Heart left ventricle (tissue), 16 donors: ENCODE results near the gene ABHD17C. TPM values are rescaled to one million over a fixed set of nuclear protein-coding genes. Genes with fewer than 3 reads are reported as not detected.

Source experiments
- ATAC-seq, 4 donors: fragments of 200-7000 bp; cut with Tn5 transposase; one replicate each; pipeline ENCODE4 v1.9.1; 2020 to 2022; ENCODE audit warnings: moderate library complexity in 4 of 4, mild to moderate bottlenecking in 3 of 4, moderate number of reproducible peaks in 1 of 4
- DNase-seq, 5 donors: peaks; one replicate each; pipeline ENCODE4 v3.0.0-alpha.2; 2020
- H3K27ac ChIP-seq, 12 donors: fragments of 200-600 bp; sonication (generic) in 4 of 12; one replicate each; pipeline versions ENCODE4 v1.5.0 to v1.8.0; 2016 to 2022; ENCODE audit warnings: mild to moderate bottlenecking in 2 of 12
- H3K27me3 ChIP-seq, 9 donors: fragments of 200-600 bp; sonication (generic) in 2 of 9; one replicate each; pipeline versions ENCODE4 v1.5.1 to v1.8.0; 2016 to 2022; ENCODE audit warnings: mild to moderate bottlenecking in 3 of 9
- H3K36me3 ChIP-seq, 9 donors: fragments of 200-600 bp; sonication (generic) in 2 of 9; one replicate each; pipeline versions ENCODE4 v1.5.0 to v1.8.0; 2018 to 2022; ENCODE audit warnings: mild to moderate bottlenecking in 2 of 9
- H3K4me1 ChIP-seq, 12 donors: fragments of 200-600 bp; sonication (generic) in 4 of 12; one replicate each; pipeline versions ENCODE4 v1.5.0 to v1.8.0; 2016 to 2022; ENCODE audit warnings: mild to moderate bottlenecking in 3 of 12
- H3K4me3 ChIP-seq, 12 donors: fragments of 200-600 bp; sonication (generic) in 4 of 12; one replicate each; pipeline versions ENCODE4 v1.5.0 to v1.8.0; 2017 to 2022; ENCODE audit warnings: mild to moderate bottlenecking in 9 of 12, moderate library complexity in 4 of 12
- H3K9me3 ChIP-seq, 12 donors: fragments of 200-600 bp; sonication (generic) in 4 of 12; one replicate each; pipeline versions ENCODE4 v1.5.0 to v1.8.0; 2016 to 2022; ENCODE audit warnings: mild to moderate bottlenecking in 1 of 12
- POLR2A ChIP-seq, 2 donors: fragments of 450-650 bp; IDR thresholded peaks; one replicate each; pipeline ENCODE4 v1.6.1; 2017; ENCODE audit warnings: antibody characterized with exemption in 2 of 2, mild to moderate bottlenecking in 2 of 2, moderate library complexity in 2 of 2
- WGBS, 4 donors: extraction: QIAGEN DNeasy Blood & Tissue Kit in 2 of 4; methylation state at CpG; one replicate each; pipeline versions ENCODE4 v1.1.5 to v1.1.7; 2013 to 2018; 5-methylcytosine and 5-hydroxymethylcytosine counted together
- intact Hi-C, 10 donors: fragments of 100-400 bp; cut with DNase I; formaldehyde crosslinking; loops; one replicate each; pipeline versions ENCODE4 v1.11.1 to v1.14.2; 2022
- polyA plus RNA-seq, 2 donors: library from polyadenylated mRNA; stranded (reverse); fragments of 200-250 nt; gene quantifications; one replicate each; pipeline ENCODE4 v1.2.3, GENCODE V29; 2013
- total RNA-seq, 9 donors: library from RNA; depleted of rRNA in 2 of 9; stranded (reverse); fragments of >200 nt in 2 of 9; fragmentation: NEBNext Ultra II Directional in 3 of 9; extraction: Animal tissue kit (Norgen Biotek cat#: 25700) in 3 of 9; gene quantifications; one replicate each; pipeline versions ENCODE4 v1.1.0 to v1.2.4, GENCODE V29; 2016 to 2023
- TF ChIP-seq, protein P1 (sequence below), 12 donors: fragments of 200-600 bp; sonication (generic) in 4 of 12; IDR thresholded peaks; one replicate each; pipeline versions ENCODE4 v1.5.0 to v1.8.0; 2018 to 2022; ENCODE audit warnings: antibody characterized with exemption in 12 of 12, mild to moderate bottlenecking in 5 of 12
- donor health status: ischemic (EF 13 %, LVEDD 7.1; RV severe dilation, severe dysfunction).
- donor health status: healthy with polysubstance abuse.
- donor health status: DM: no; HTN: yes; CAD: no.
- donor health status: DM: no; HTN: no; CAD: no.
- donor health status: ischemic (EF 25% LVEDD 6.9; RV normal size, moderate dysfunction).
- donor health status: ischemic (EF 25% LVEDD 5.7; RV mildly dilated, moderate dysfunction).
- donor health status: healthy.
- donor health status: DM: yes; HTN: yes; CAD: no.
- donor health status: ischemic (EF 35%, LVEDD 5.7; RV mildly dilated, moderate dysfunction).
- donor health status: nonischemic (EF 11% LVEDD 7.7; RV severe dilation, severe dysfunction).
- donor health status: DM: yes; HTN: yes; CAD: no.
- donor health status: PGD.
- donor health status: ischemic (EF 29% LVEDD 5.4; RV normal size, mild dysfunction).
- donor health status: nonischemic (EF 23%, LVEDD 6.1; RV moderate dilation, normal function).

ABHD17C gene
- total and polyA plus RNA-seq, 11 donors: 2.8 to 10.2 (median 5.6) TPM

DNA sequence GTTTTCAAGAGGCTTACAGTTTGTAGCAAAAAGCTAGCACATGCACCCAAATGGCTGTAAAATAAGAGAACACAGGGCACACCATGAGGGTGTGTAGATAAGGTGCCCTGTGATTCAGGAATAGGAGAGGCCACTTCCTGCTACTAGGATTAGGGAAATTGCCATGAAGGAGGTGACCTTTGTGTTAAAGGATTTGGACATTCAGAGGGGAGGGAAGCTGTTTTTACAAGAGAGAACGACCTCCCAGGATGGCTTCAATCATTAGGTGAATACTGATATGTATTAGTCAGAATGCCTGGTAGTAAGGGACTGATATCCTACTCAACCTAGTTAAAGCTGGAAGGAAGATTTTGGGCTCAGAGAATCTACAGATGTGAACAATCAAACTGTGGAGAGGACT is 35.7 kb upstream of the ABHD17C start:
- TF ChIP-seq, protein P1, sequence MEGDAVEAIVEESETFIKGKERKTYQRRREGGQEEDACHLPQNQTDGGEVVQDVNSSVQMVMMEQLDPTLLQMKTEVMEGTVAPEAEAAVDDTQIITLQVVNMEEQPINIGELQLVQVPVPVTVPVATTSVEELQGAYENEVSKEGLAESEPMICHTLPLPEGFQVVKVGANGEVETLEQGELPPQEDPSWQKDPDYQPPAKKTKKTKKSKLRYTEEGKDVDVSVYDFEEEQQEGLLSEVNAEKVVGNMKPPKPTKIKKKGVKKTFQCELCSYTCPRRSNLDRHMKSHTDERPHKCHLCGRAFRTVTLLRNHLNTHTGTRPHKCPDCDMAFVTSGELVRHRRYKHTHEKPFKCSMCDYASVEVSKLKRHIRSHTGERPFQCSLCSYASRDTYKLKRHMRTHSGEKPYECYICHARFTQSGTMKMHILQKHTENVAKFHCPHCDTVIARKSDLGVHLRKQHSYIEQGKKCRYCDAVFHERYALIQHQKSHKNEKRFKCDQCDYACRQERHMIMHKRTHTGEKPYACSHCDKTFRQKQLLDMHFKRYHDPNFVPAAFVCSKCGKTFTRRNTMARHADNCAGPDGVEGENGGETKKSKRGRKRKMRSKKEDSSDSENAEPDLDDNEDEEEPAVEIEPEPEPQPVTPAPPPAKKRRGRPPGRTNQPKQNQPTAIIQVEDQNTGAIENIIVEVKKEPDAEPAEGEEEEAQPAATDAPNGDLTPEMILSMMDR (IDR thresholded peaks at IDR 0.05): no peak
- no peak for TF ChIP-seq POLR2A (IDR thresholded peaks at IDR 0.05)
- H3K27ac ChIP-seq: no peak overlapping the region
- DNase-seq (no peak), ATAC-seq (no peak)
- H3K4me3 ChIP-seq: no peak overlapping the region
- no peaks in the 10 kb centered on the region for H3K4me1 ChIP-seq
- H3K36me3 ChIP-seq: no peaks in the 10 kb centered on the region
- 17 to 25% (median 21%) methylated on average over 1 of the region's 1 CpG for WGBS, 4 donors
- peaks cover 0 to 3% (median 0%) of the 10 kb centered on the region in 9 donors for H3K27me3 ChIP-seq
- intact Hi-C loops: no loop called here
- H3K9me3 ChIP-seq: no peaks in the 10 kb centered on the region

DNA sequence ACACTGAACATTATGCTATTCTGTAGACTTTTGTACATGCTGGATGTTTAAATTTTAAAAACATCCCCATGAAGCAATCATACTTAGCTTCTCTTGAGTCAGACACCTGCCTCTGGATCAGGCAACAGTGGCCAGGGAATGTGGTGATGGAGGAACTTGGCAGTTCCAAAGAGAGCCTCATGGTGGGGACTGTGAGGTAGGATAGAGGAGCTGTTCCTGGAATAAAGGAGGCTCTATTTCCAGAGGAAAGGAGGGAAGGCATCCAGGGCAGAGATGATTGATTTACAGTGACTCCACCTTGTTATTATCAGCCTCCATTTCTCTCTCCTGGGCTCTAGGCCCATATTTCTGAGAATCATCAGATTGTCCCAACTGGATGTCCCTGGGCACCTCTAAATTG is 35.0 kb upstream of the ABHD17C start:
- DNase-seq (no peak), ATAC-seq (peak in 1 of 4 donors; percentile 42)
- Histone ChIP-seq H3K36me3 (no peaks in the 10 kb centered on the region), H3K4me1 (no peaks in the 10 kb centered on the region), H3K27ac (no peak overlapping the region), H3K27me3 (peaks cover 0 to 3% (median 0%) of the 10 kb centered on the region in 9 donors), H3K9me3 (no peaks in the 10 kb centered on the region), H3K4me3 (no peak overlapping the region)
- TF ChIP-seq, protein P1 (IDR thresholded peaks at IDR 0.05): peak in 6 of 12 donors; percentile 7 to 44 (median 26)
- TF ChIP-seq POLR2A (IDR thresholded peaks at IDR 0.05): no peak
- intact Hi-C loops: no loop called here

DNA sequence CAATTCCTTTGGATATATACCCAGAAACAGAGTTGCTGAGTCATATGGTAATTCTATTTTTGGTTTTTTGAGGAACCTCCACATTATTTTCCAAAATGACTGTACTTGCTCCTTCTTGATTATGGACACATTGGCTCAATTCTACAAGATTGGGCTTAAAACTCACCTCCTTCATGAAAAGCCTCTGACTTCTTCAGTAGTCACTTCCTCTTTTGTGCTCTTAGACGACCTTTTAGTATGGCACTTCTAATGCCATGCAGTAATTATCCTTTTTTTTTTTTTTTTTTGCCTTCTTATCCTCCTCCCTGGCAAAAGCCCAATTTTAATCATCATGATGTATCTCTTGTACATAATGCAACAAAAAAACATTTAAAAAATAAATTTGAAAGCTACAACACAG is 33.0 kb upstream of the ABHD17C start:
- TF ChIP-seq, protein P1 (IDR thresholded peaks at IDR 0.05): no peak
- TF ChIP-seq POLR2A (IDR thresholded peaks at IDR 0.05): no peak
- 60 to 72% (median 62%) methylated on average over 1 of the region's 1 CpG for WGBS, 4 donors
- no peaks in the 10 kb centered on the region for H3K4me1 ChIP-seq
- H3K36me3 ChIP-seq: no peaks in the 10 kb centered on the region
- peaks cover 0 to 3% (median 0%) of the 10 kb centered on the region in 9 donors for H3K27me3 ChIP-seq
- ATAC-seq: no peak
- DNase-seq: no peak
- no peak overlapping the region for H3K27ac ChIP-seq
- H3K4me3 ChIP-seq: no peak overlapping the region
- H3K9me3 ChIP-seq: no peaks in the 10 kb centered on the region
- intact Hi-C loops: no loop called here

DNA sequence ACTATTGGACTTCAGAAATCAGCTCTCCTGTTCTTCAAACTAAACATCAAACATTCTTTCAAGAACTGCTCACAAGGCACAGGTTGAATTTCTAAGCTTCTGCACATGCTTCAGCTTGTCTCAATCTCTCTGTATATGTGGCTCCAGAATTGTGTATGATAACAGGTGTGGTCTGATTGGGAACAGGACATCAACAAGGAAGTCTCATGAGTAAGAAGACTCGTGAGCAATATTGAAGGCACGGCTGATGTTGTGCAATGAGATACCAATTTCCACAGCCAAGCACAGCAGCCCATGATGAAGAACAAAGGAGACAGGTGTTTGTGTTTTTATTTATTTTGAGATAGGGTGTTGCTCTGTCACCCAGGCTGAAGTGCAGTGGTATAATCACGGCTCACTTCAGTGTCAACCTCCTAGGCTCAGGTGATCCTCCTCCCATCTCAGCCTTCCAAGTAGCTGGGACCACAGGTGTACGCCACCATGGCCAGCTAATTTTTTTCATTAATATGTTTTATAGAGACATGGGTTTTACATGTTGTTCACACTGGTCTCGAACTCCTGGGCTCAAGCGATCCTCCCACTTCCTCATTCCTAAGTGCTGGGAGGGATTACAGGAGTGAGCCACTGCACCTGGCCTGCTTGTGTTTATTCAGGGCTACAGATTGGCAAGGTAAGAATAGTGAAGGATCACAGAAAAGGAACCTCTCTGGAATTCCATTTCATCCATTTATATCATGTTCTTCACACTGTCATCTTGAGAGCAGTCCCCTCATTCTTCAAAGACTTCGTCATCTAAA is 32.2 kb upstream of the ABHD17C start:
- intact Hi-C loops: no loop called here
- H3K36me3 ChIP-seq: no peaks in the 10 kb centered on the region
- no peaks in the 10 kb centered on the region for H3K4me1 ChIP-seq
- TF ChIP-seq POLR2A (IDR thresholded peaks at IDR 0.05): no peak
- TF ChIP-seq, protein P1 (IDR thresholded peaks at IDR 0.05): no peak
- DNase-seq (no peak), ATAC-seq (no peak)
- no peak overlapping the region for H3K27ac ChIP-seq
- H3K4me3 ChIP-seq: no peak overlapping the region
- WGBS, 4 donors: 77 to 82% (median 79%) methylated on average over 7 of the region's 7 CpGs
- peaks cover 0 to 3% (median 0%) of the 10 kb centered on the region in 9 donors for H3K27me3 ChIP-seq
- no peaks in the 10 kb centered on the region for H3K9me3 ChIP-seq
